ENCODE results near the gene PTPRE. TPM values are rescaled to one million over a fixed set of nuclear protein-coding genes. Genes with fewer than 3 reads are reported as not detected.

The PTPRE gene
- total RNA-seq, 1 experiment from 2014 or later: 12.3 TPM

- H3K9ac ChIP-seq (ENCODE audit: low read length): no peak overlapping the region
- H3K36me3 ChIP-seq (ENCODE audit: control insufficient read depth in 1 of 2, insufficient read depth in 2 of 2, low read length in 2 of 2): peaks cover 32 to 59% of the 10 kb centered on the region in 2 experiments
- H3K9me2 ChIP-seq (ENCODE audit: insufficient read depth): no peaks in the 10 kb centered on the region
- H4K20me1 ChIP-seq (ENCODE audit: insufficient read depth): peaks cover 17% of the 10 kb centered on the region; the same call in 1 of the 2 replicates
- POLR2A ChIA-PET: no interaction called here
- H2AFZ ChIP-seq (ENCODE audit: low read depth, low read length, poor library complexity, severe bottlenecking): no peak overlapping the region
- no peak overlapping the region for H3K27ac ChIP-seq (ENCODE audit: low read depth, low read length)
- no peaks in the 10 kb centered on the region for H3K27me3 ChIP-seq (ENCODE audit: insufficient read depth, low read length)
- H3K79me2 ChIP-seq (ENCODE audit: insufficient read depth, low read length): peaks cover 80% of the 10 kb centered on the region
- CTCF ChIA-PET: no interaction called here
- TF ChIP-seq CTCF (IDR thresholded peaks at IDR 0.05 in 2 of 3, conservative IDR thresholded peaks at IDR 0.05 in 1 of 3; ENCODE audit: borderline replicate concordance in 1 of 3, insufficient read depth in 1 of 3, low read depth in 2 of 3, low read length in 2 of 3): no peak
- TF ChIP-seq MAX (IDR thresholded peaks at IDR 0.05): no peak
- TF ChIP-seq TCF7L2 (IDR thresholded peaks at IDR 0.05; ENCODE audit: borderline replicate concordance, extremely low read depth, insufficient read depth, insufficient read length): no peak
- TF ChIP-seq ATF3 (IDR thresholded peaks at IDR 0.05): no peak
- TF ChIP-seq ZBTB33 (IDR thresholded peaks at IDR 0.05; ENCODE audit: extremely low read depth, insufficient replicate concordance, low read length): no peak
- no peak for TF ChIP-seq RAD21 (IDR thresholded peaks at IDR 0.05; ENCODE audit: low read depth)
- no peak for TF ChIP-seq SRF (IDR thresholded peaks at IDR 0.05; ENCODE audit: low read depth)
- no peak for TF ChIP-seq ZNF274 (IDR thresholded peaks at IDR 0.05; ENCODE audit: low read depth, low read length)
- TF ChIP-seq YY1 (IDR thresholded peaks at IDR 0.05; ENCODE audit: extremely low read depth, insufficient replicate concordance, low read depth, low read length): no peak
- TF ChIP-seq SP1 (IDR thresholded peaks at IDR 0.05; ENCODE audit: low read depth): no peak
- no peak for TF ChIP-seq FOSL1 (IDR thresholded peaks at IDR 0.05; ENCODE audit: low read depth)
- no peak for TF ChIP-seq JUND (IDR thresholded peaks at IDR 0.05)
- no peak for TF ChIP-seq CEBPB (IDR thresholded peaks at IDR 0.05; ENCODE audit: low read depth)
- TF ChIP-seq REST (IDR thresholded peaks at IDR 0.05; ENCODE audit: low read depth): no peak
- TF ChIP-seq ZFX (IDR thresholded peaks at IDR 0.05): no peak
- TF ChIP-seq EGR1 (IDR thresholded peaks at IDR 0.05; ENCODE audit: low read depth): no peak
- TF ChIP-seq CBX3 (IDR thresholded peaks at IDR 0.05; ENCODE audit: low read depth): no peak
- TF ChIP-seq EZH2 (IDR thresholded peaks at IDR 0.05): no peak
- no peak for TF ChIP-seq POLR2AphosphoS5 (IDR thresholded peaks at IDR 0.05; ENCODE audit: low read depth, low read length)
- peaks cover 11 to 22% of the 10 kb centered on the region in 2 experiments; a peak in 3 of 4 replicates for H3K4me1 ChIP-seq (ENCODE audit: control insufficient read depth in 1 of 2, insufficient read depth in 2 of 2, low read length in 2 of 2)
- RAD21 ChIA-PET (ENCODE audit: low non-redundant PET in 1 of 2, low total read pairs in 2 of 2, uncharacterized antibody in 2 of 2, unreplicated experiment in 2 of 2): no interaction called here
- intact Hi-C loops (cut with micrococcal nuclease): no loop called here
- no peak for ATAC-seq
- DNase-seq (ENCODE audit: low read depth, low spot score): no peak
- no peak overlapping the region for H3K4me3 ChIP-seq (replicated peaks in 1 of 2; ENCODE audit: low read depth in 1 of 2, low read length in 2 of 2)
- no peak overlapping the region for H3K4me2 ChIP-seq (ENCODE audit: low read length)
- no TSS peak for BruUV-seq (replicated peaks)
- no peaks in the 10 kb centered on the region for H3K9me3 ChIP-seq (ENCODE audit: control insufficient read depth in 1 of 2, insufficient read depth in 1 of 2, low read depth in 1 of 2, low read length in 2 of 2)
Measured at GRCh38 chr10:128122931-128123330, 216.0 kb downstream of the PTPRE start.

Data from HCT116 (cell line).